PC-9 (cell line): ENCODE measurements around the gene STK38L.

Source experiments
- EZH2 ChIP-seq: fragments of 200-600 bp; sonication (generic); IDR thresholded peaks from 2 replicates; pipeline ENCODE4 v1.8.0; 2017; ENCODE audit warnings: antibody characterized with exemption, low read depth
- TF ChIP-seq, protein P1 (sequence below): fragments of 200-600 bp; sonication (generic); conservative IDR thresholded peaks from 2 replicates; pipeline ENCODE4 v1.6.1; 2017; ENCODE audit warnings: mixed run types, antibody characterized with exemption, mild to moderate bottlenecking, moderate library complexity

DNA sequence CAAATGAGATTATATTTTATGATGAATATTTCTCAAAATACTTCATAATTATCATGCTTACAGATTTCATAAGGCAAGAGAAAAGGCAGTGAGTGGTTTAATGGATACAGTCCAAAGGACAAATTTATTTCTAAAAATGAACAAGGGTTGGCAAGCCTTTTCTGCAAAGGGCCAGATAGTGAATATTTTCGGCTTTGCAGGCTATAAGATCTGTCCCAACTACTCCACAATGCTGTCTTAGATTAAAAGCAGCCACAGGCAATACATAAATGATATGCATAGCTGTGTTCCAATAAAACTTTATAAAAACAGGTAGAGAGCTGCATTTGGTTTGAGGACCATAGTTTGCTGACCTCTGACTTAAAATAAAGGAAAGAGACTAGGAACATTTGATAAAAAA lies 42.9 kb upstream of the STK38L start:
- TF ChIP-seq, protein P1, sequence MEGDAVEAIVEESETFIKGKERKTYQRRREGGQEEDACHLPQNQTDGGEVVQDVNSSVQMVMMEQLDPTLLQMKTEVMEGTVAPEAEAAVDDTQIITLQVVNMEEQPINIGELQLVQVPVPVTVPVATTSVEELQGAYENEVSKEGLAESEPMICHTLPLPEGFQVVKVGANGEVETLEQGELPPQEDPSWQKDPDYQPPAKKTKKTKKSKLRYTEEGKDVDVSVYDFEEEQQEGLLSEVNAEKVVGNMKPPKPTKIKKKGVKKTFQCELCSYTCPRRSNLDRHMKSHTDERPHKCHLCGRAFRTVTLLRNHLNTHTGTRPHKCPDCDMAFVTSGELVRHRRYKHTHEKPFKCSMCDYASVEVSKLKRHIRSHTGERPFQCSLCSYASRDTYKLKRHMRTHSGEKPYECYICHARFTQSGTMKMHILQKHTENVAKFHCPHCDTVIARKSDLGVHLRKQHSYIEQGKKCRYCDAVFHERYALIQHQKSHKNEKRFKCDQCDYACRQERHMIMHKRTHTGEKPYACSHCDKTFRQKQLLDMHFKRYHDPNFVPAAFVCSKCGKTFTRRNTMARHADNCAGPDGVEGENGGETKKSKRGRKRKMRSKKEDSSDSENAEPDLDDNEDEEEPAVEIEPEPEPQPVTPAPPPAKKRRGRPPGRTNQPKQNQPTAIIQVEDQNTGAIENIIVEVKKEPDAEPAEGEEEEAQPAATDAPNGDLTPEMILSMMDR: no peak
- no peak for TF ChIP-seq EZH2
